Mesothelial cell of epicardium (in vitro differentiated cells): ENCODE measurements around the gene HELZ2. TPM values are rescaled to one million over a fixed set of nuclear protein-coding genes. Genes with fewer than 3 reads are reported as not detected.

ENCODE experiments used
- DNase-seq, 2 experiments: peaks; one replicate each; pipeline ENCODE4 v3.0.0; 2021; ENCODE audit warnings: low spot score in 2 of 2; ENCODE audit not compliant: unreplicated experiment in 2 of 2
- H3K27ac Mint-ChIP-seq: 2 replicates; pipeline ENCODE4 v1.8.0; 2021; ENCODE audit warnings: mixed read lengths
- H3K27me3 Mint-ChIP-seq: 2 replicates; pipeline ENCODE4 v1.8.0; 2021; ENCODE audit warnings: low read depth, mixed read lengths
- H3K36me3 Mint-ChIP-seq: 2 replicates; pipeline ENCODE4 v1.8.0; 2021; ENCODE audit warnings: mixed read lengths
- H3K4me1 Mint-ChIP-seq: 2 replicates; pipeline ENCODE4 v1.8.0; 2021; ENCODE audit warnings: mixed read lengths
- H3K4me3 Mint-ChIP-seq: 2 replicates; pipeline ENCODE4 v1.8.0; 2021; ENCODE audit warnings: mild to moderate bottlenecking, moderate library complexity, mixed read lengths
- H3K9me3 Mint-ChIP-seq: 2 replicates; pipeline ENCODE4 v1.8.0; 2021; ENCODE audit warnings: mixed read lengths
- total RNA-seq: library from RNA; stranded (reverse); gene quantifications from 3 replicates; pipeline ENCODE4 v1.2.1, GENCODE V29; 2021
- TF ChIP-seq, protein P1 (sequence below): fragments of 200-600 bp; sonication (generic); IDR thresholded peaks from one replicate; pipeline ENCODE4 v1.5.0; 2021; ENCODE audit warnings: antibody characterized with exemption; ENCODE audit not compliant: unreplicated experiment

The HELZ2 gene
- total RNA-seq, 1 donor from 2014 or later = 44.4 TPM

DNA sequence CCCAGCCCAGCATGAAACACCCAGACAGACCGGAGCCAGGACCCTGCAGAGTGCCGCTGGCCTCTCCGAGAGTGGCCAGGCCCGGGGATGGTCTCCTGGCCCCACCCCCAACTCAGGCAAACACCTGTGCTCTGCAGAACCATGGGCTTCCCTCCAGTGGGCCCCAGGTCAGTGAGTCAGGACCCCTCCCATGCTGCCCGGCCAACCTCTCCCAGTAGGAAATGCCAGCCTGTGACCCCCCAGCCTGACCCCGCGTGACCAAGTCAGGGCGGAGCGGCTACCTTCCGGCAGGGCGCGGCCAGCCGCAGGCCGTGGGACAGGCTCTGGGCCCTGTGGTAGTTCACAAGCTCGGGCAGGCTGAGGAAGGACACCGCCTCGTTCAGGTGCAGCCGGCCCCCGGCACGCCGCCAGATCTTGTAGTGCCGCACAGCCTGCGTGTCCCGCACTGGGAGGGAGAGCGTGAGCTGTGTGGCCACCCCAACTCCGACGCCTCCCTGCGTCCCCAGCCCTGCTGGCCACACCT, 40.1 kb downstream of the HELZ2 start:
- Mint-ChIP-seq H3K27me3 (no peaks in the 10 kb centered on the region), H3K27ac (no peak overlapping the region), H3K36me3 (no peaks in the 10 kb centered on the region), H3K4me1 (peaks cover 2% of the 10 kb centered on the region), H3K4me3 (no peak overlapping the region), H3K9me3 (no peaks in the 10 kb centered on the region)
- TF ChIP-seq, protein P1, sequence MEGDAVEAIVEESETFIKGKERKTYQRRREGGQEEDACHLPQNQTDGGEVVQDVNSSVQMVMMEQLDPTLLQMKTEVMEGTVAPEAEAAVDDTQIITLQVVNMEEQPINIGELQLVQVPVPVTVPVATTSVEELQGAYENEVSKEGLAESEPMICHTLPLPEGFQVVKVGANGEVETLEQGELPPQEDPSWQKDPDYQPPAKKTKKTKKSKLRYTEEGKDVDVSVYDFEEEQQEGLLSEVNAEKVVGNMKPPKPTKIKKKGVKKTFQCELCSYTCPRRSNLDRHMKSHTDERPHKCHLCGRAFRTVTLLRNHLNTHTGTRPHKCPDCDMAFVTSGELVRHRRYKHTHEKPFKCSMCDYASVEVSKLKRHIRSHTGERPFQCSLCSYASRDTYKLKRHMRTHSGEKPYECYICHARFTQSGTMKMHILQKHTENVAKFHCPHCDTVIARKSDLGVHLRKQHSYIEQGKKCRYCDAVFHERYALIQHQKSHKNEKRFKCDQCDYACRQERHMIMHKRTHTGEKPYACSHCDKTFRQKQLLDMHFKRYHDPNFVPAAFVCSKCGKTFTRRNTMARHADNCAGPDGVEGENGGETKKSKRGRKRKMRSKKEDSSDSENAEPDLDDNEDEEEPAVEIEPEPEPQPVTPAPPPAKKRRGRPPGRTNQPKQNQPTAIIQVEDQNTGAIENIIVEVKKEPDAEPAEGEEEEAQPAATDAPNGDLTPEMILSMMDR = no peak
- DNase-seq = peak in 1 of 2 experiments; percentile 21

DNA sequence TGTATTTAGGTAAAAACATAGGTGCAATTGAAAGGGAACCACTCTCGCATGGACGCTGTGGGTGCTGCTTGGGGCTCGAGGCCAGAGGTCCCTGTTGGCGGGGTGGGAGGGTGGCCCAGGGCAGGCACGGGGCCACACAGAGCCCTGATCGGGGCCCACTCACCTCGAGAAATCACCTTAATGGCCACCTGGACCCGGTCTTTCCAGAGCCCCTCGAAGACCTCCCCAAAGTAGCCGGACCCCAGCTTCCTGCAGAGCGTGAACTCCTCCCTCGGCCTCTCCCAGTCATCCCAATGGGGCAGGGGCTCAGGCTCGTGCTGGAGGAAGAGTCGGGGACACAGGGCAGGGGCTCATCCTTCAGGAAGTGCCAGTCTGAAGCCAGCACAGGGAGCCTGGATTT, 40.7 kb downstream of the HELZ2 start:
- Mint-ChIP-seq H3K27me3 (no peaks in the 10 kb centered on the region), H3K4me3 (no peak overlapping the region), H3K27ac (no peak overlapping the region), H3K36me3 (no peaks in the 10 kb centered on the region), H3K9me3 (no peaks in the 10 kb centered on the region), H3K4me1 (peaks cover 2% of the 10 kb centered on the region)
- TF ChIP-seq, protein P1 = no peak
- DNase-seq = peak in 1 of 2 experiments; percentile 18

DNA sequence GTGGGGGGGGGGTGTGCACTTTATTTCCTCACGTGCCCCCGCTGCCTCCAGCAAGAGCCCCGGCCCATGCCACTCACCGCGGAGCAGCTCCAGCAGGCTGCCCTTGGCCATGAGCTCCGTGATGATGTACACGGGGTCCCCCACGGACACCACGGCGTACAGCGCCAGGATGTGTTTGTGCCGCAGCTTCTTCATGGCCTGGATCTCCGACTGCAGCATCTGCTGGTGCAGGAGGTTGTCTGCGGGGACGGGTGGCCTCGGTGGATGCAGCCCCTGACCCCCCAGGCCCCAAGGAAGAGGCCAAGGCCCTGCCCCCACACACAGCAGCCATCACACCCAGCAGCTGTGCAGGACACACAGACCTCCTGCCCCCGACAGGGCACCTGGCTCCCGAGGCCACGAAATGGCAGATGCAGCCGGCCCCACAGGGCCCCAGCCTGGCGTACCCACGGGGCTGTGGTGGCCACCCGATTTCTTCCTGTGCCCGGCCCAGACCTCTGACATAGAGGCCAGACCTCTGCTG, 41.5 kb downstream of the HELZ2 start:
- no peaks in the 10 kb centered on the region for H3K36me3 Mint-ChIP-seq
- no peak overlapping the region for H3K27ac Mint-ChIP-seq
- H3K4me3 Mint-ChIP-seq = no peak overlapping the region
- no peaks in the 10 kb centered on the region for H3K4me1 Mint-ChIP-seq
- DNase-seq = no peak
- TF ChIP-seq, protein P1 = no peak
- H3K27me3 Mint-ChIP-seq = peaks cover 1% of the 10 kb centered on the region
- no peaks in the 10 kb centered on the region for H3K9me3 Mint-ChIP-seq

DNA sequence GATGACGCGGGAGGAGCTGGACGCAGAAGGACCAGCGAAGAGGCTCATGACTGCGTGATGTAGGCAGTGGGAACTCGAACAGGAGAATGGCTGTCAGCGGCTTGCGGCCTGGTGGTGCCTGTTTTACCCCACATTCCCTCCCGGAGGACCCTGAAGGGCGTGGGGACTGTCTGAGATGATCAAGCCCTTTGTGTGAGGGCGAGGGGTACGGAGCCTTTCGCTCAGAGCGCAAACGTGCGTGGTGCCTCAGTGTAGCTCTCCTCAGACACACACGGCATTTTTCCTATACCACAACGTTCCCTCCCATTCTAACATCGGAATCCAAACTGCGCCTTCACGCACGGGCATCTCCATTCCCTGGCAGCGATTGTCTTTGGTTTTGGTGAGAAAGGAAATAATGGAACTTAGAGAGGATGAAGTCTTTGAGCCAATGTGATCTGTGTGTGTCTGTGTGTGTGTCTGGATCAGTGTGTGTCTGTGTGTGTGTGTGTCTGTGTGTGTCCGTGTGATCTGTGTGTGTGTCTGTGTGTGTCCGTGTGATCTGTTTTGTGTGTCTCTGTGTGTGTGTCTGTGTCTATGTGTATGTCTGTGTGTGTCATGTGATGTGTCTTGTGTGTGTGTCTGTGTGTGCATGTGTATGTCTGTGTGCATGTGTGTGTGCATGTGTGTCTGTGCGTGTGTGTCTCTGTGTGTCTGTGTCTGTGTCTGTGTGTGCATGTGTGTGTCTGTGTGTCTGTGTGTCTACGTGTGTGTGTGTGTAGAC, 42.2 kb downstream of the HELZ2 start:
- H3K27ac Mint-ChIP-seq = no peak overlapping the region
- no peak overlapping the region for H3K4me3 Mint-ChIP-seq
- no peaks in the 10 kb centered on the region for H3K9me3 Mint-ChIP-seq
- TF ChIP-seq, protein P1 = no peak
- no peak for DNase-seq
- no peaks in the 10 kb centered on the region for H3K36me3 Mint-ChIP-seq
- H3K4me1 Mint-ChIP-seq = no peaks in the 10 kb centered on the region
- peaks cover 1% of the 10 kb centered on the region for H3K27me3 Mint-ChIP-seq

DNA sequence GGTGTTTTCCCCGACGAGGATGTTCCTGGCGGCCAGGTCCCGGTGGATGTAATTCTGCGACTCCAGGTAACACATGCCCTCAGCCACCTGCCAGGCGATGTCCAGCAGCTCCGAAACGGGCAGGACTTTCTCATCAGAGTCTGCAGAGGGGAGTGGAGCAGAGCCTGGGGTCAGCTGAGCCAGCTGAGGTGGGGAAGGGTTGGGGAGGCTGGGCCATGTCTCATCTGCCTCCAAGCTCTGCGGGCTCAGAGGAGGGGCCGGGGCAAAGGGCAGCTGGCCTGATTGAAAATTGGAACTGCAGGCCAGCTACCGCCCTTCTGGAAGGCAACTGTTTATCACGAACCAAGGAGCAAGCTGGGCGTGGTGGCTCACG, 43.3 kb downstream of the HELZ2 start:
- TF ChIP-seq, protein P1 = no peak
- no peak overlapping the region for H3K27ac Mint-ChIP-seq

More for the DNA sequence above, 43.3 kb downstream of the HELZ2 start:
- no peaks in the 10 kb centered on the region for H3K9me3 Mint-ChIP-seq
- peaks cover 1% of the 10 kb centered on the region for H3K27me3 Mint-ChIP-seq
- DNase-seq = peak in 1 of 2 experiments; percentile 15
- no peak overlapping the region for H3K4me3 Mint-ChIP-seq
- H3K4me1 Mint-ChIP-seq = no peaks in the 10 kb centered on the region
- no peaks in the 10 kb centered on the region for H3K36me3 Mint-ChIP-seq
